ENCODE results near the gene HDAC9.
"Not testable (repeated sequence)": the region's sequence is repeated elsewhere in the genome, so short reads cannot be mapped to it uniquely, and the experiment has no call there.

- TF ChIP-seq POLR2A (IDR thresholded peaks at IDR 0.05; ENCODE audit: low read length); GATA1 (IDR thresholded peaks at IDR 0.05; ENCODE audit: low read depth, low read length): not testable (repeated sequence)
Measured at GRCh38 chr7:19032942-19033341, 537.4 kb downstream of the HDAC9 start.

All from erythroblast (primary cell).